GDM1 (cell line): Measurements from ENCODE around the gene CD93.

Experiments used
- DNase-seq: peaks from one replicate; lab custom pipeline; 2025; lab: John Stamatoyannopoulos, UW

CD93 gene

GRCh38 chr20:23086056-23086566 is at the start of gene CD93:
Gene CD93 (minus strand): TSS chr20:23086324. CDS start chr20:23086192, 132 bp downstream.
- peak; percentile 86 for DNase-seq

- no peak for DNase-seq
Measured at GRCh38 chr20:23133560-23133998, 47.5 kb upstream of the CD93 start.

GRCh38 chr20:23132930-23133559 is 46.9 kb upstream of the CD93 start:
- no peak for DNase-seq

- no peak for DNase-seq
Measured at GRCh38 chr20:23132293-23132929, 46.3 kb upstream of the CD93 start.

GRCh38 chr20:23131766-23132165 is 45.6 kb upstream of the CD93 start:
- DNase-seq: no peak

GRCh38 chr20:23130622-23131140 is 44.6 kb upstream of the CD93 start:
- no peak for DNase-seq

- no peak for DNase-seq
Measured at GRCh38 chr20:23129891-23130621, 43.9 kb upstream of the CD93 start.

- DNase-seq: peak; percentile 5
Measured at GRCh38 chr20:23129266-23129665, 43.1 kb upstream of the CD93 start.

- DNase-seq: no peak
Measured at GRCh38 chr20:23128461-23129125, 42.5 kb upstream of the CD93 start.

- no peak for DNase-seq
Measured at GRCh38 chr20:23127506-23128279, 41.6 kb upstream of the CD93 start.

GRCh38 chr20:23126281-23127061 is 40.3 kb upstream of the CD93 start:
- peak; percentile 42 for DNase-seq

GRCh38 chr20:23125625-23126191 is 39.6 kb upstream of the CD93 start:
- no peak for DNase-seq

GRCh38 chr20:23125159-23125558 is 39.0 kb upstream of the CD93 start:
- no peak for DNase-seq

- no peak for DNase-seq
Measured at GRCh38 chr20:23123886-23124285, 37.8 kb upstream of the CD93 start.

GRCh38 chr20:23122796-23123655 is 36.9 kb upstream of the CD93 start:
- no peak for DNase-seq

GRCh38 chr20:23122321-23122720 is 36.2 kb upstream of the CD93 start:
- no peak for DNase-seq

GRCh38 chr20:23121751-23122320 is 35.7 kb upstream of the CD93 start:
- no peak for DNase-seq

- no peak for DNase-seq
Measured at GRCh38 chr20:23120936-23121750, 35.0 kb upstream of the CD93 start.
